ENCODE measurements around the gene LYZL2.
"Not testable (repeated sequence)": the region's sequence is repeated elsewhere in the genome, so short reads cannot be mapped to it uniquely, and the experiment has no call there.

LYZL2 gene

GRCh38 chr10:30629653-30630052, at the start of gene LYZL2:
Gene LYZL2 (minus strand): TSS chr10:30629753. CDS start chr10:30626915, 2,838 bp downstream.
- no peak for DNase-seq (ENCODE audit: low spot score)

GRCh38 chr10:30677616-30678015, 48.1 kb upstream of the LYZL2 start:
- not testable (repeated sequence) for DNase-seq (ENCODE audit: low spot score)

GRCh38 chr10:30677146-30677545, 47.6 kb upstream of the LYZL2 start:
- not testable (repeated sequence) for DNase-seq (ENCODE audit: low spot score)

- no peak for DNase-seq (ENCODE audit: low spot score)
These were observed 46.5 kb upstream of the LYZL2 start for GRCh38 chr10:30675791-30676718.

GRCh38 chr10:30674796-30675195, 45.2 kb upstream of the LYZL2 start:
- no peak for DNase-seq (ENCODE audit: low spot score)

GRCh38 chr10:30673262-30673661, 43.7 kb upstream of the LYZL2 start:
- DNase-seq (ENCODE audit: low spot score): not testable (repeated sequence)

- DNase-seq (ENCODE audit: low spot score): not testable (repeated sequence)
These were observed 42.8 kb upstream of the LYZL2 start for GRCh38 chr10:30672338-30672737.

- DNase-seq (ENCODE audit: low spot score): no peak
These were observed 41.6 kb upstream of the LYZL2 start for GRCh38 chr10:30671026-30671616.

- DNase-seq (ENCODE audit: low spot score): not testable (repeated sequence)
These were observed 38.4 kb upstream of the LYZL2 start for GRCh38 chr10:30667982-30668381.

- DNase-seq (ENCODE audit: low spot score): not testable (repeated sequence)
These were observed 33.9 kb upstream of the LYZL2 start for GRCh38 chr10:30663403-30663802.

- no peak for DNase-seq (ENCODE audit: low spot score)
These were observed 33.3 kb upstream of the LYZL2 start for GRCh38 chr10:30662814-30663213.

GRCh38 chr10:30660314-30660713, 30.8 kb upstream of the LYZL2 start:
- not testable (repeated sequence) for DNase-seq (ENCODE audit: low spot score)

GRCh38 chr10:30656233-30656632, 26.7 kb upstream of the LYZL2 start:
- DNase-seq (ENCODE audit: low spot score): no peak

GRCh38 chr10:30655001-30655400, 25.4 kb upstream of the LYZL2 start:
- DNase-seq (ENCODE audit: low spot score): not testable (repeated sequence)

- not testable (repeated sequence) for DNase-seq (ENCODE audit: low spot score)
These were observed 22.2 kb upstream of the LYZL2 start for GRCh38 chr10:30651470-30652397.

- no peak for DNase-seq (ENCODE audit: low spot score)
These were observed 17.5 kb upstream of the LYZL2 start for GRCh38 chr10:30647089-30647488.

- DNase-seq (ENCODE audit: low spot score): peak; percentile 65
These were observed 15.8 kb upstream of the LYZL2 start for GRCh38 chr10:30645340-30645827.

- not testable (repeated sequence) for DNase-seq (ENCODE audit: low spot score)
These were observed 14.9 kb upstream of the LYZL2 start for GRCh38 chr10:30644408-30644861.

GRCh38 chr10:30643557-30644199, 14.1 kb upstream of the LYZL2 start:
- DNase-seq (ENCODE audit: low spot score): not testable (repeated sequence)

GRCh38 chr10:30642856-30643255, 13.3 kb upstream of the LYZL2 start:
- DNase-seq (ENCODE audit: low spot score): not testable (repeated sequence)
